ENCODE results near the gene SYNDIG1.

SYNDIG1 gene

DNA sequence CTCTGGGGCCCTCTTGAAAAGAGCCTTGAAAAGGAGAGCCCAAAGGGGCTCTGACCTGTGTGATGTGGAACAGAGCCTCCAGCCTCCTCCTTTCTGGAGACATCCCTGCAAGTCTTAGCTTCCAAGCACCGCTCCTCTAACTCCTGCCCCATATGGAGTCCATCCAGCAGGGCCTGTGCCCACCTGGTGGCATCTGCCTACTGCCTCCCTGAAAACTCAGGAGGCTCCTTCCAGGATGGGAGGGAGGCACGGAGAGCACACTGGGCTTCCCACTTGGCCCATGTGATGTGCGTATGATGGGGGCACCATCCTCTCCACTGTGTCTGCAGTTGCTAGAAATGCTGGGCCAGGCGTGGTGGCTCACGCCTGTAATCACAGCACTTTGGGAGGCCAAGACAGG, 98.1 kb downstream of the SYNDIG1 start:
- DNase-seq (ENCODE audit: low read depth) = no peak

DNA sequence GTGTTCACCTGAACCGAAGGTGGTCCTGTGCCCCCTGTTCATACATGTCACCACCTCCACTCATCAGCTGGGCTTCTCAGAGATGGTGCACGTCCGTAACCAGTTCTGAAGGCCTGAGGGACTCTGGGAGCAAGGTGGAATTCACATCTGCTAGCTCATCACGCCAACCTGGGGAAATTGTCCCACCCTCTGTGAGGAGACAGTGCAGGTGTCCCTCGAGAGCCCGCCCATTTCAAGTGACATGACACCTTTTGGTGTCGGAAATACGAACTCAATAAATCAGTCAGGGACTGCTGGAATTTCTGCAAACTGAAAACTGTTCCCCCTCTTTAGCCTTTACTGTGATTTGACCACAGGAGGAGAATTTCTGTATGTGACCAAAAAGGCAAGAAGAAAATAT, 99.4 kb downstream of the SYNDIG1 start:
- DNase-seq (ENCODE audit: low read depth) = no peak

DNA sequence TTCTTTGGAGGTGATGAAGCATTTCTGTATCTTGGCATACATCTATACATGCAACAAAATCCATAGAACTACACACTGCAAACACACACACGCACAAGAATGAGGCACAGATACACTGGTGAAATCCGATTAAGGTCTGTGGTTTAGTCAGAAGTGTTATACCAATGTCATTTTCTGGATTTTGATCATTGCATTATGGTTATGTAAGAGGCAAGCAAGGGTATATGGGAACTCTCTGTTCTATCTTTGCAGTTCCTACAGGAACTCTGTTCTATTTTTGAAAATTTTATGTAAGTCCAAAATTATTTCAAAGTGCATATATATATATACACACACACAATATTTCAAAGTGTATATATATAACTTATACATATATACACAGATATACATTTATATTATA, 101.7 kb downstream of the SYNDIG1 start:
- DNase-seq (ENCODE audit: low read depth) = no peak

DNA sequence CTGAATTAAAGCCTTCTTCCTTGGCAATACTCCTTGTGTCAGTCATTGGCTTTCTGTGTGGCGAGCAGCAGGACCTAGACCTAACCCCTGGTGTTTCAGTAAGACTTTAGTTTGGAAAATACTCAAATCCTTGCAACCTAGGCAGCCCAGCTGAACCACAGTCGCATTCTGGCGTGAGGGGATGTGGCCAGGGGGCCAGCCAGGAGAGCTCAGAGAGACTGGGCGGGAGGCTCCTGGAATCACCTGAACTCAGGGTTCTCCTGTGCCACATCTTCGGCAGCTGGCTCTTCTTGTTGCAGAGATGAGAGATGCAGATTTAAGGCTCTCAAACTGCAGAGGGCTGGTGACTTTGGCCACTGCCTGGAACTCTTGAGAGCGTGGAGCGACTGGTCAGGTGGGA, 102.7 kb downstream of the SYNDIG1 start:
- DNase-seq (ENCODE audit: low read depth) = no peak

DNA sequence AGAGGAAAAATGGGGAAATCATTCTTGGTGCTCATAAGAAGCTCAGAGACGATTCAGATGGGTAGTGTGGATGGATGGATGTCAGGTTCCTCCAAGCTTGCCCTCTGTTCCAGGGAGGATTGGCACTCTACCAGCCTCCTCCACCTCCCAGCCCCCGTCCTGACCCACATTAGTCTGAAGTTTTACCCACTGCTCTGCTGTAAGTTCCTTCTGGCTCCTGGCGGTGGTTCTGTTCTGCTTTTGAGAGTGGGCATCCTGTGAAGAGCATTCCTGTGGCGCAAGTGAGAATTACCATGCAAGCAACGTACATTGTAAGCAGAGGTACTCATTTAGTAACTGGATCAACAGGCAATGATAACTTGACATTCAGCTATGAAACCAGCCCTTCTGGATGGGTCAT, 103.4 kb downstream of the SYNDIG1 start:
- DNase-seq (ENCODE audit: low read depth) = no peak

DNA sequence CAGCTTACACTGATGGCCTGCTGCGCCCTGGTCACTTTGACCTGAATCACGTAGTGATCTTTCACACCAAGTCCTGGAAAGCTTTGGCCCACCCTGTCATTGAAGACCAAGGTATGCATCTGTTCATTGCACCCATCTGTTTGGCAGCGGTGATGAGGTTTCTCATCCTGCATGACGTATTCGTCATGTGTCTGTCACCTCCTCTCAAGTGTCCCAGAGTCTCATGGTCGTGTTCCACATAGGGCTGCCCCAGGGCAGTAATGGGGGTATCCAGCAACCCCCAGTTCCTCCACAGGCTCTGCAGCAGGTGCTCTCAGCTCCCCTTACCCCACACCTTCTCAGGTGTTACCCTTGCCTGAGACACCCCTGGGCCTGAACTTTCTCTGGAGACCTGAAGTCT, 104.1 kb downstream of the SYNDIG1 start:
- DNase-seq (ENCODE audit: low read depth) = no peak

DNA sequence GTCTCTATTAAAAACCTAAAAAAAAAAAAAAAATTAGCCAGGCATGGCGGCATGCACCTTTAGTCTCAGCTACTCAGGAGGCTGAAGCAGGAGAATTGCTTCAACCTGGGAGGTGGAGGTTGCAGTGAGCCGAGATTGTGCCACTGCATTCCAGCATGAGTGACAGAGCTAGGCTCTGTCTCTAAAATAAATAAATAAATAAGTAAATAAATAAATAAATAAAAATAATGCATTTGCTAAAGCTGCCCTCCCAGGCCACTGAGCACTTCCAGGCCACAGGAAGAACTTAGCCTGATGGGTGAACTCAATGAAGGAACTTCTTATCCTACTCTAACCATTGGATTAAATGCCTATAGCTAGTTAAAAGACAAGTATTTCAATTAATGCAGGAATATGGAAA, 104.9 kb downstream of the SYNDIG1 start:
- no peak for DNase-seq (ENCODE audit: low read depth)

DNA sequence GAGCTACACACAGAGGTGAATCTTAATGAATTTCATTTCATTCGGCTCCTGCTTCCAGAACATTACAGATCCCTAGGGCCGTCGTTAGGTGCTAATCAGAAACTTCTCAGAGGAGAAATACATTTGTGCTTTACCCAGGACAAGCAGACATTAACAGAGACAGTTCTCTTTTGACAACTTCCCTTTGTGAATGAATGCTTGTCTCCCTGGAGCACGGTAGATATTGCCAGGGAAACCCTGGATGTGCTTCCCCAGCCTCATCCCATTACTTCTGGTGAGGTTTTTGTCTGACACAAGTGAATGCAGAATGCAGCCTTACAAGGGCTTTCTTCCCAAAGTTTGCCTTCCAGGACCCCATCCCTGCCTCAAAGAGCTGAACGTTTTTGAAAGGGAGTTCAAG, 105.4 kb downstream of the SYNDIG1 start:
- DNase-seq (ENCODE audit: low read depth) = no peak

DNA sequence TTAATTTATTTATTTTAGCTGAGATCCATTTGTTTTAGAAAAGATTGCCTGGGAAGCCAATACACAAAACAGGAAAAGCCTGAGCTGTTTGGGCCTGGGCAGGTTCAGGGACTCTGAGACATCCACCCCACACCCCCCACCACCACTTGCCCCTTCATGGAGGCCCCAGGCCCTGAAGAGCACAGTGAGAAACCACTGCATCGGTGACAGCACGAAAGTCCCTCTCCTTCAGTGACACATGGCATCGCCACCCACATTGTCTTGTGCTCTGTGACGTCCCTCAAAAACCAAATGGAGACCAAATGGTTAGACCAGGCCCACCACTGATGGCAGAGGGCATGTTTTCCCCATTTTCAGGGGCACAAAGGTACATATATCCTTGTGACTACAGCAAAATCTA, 106.4 kb downstream of the SYNDIG1 start:
- no peak for DNase-seq (ENCODE audit: low read depth)

DNA sequence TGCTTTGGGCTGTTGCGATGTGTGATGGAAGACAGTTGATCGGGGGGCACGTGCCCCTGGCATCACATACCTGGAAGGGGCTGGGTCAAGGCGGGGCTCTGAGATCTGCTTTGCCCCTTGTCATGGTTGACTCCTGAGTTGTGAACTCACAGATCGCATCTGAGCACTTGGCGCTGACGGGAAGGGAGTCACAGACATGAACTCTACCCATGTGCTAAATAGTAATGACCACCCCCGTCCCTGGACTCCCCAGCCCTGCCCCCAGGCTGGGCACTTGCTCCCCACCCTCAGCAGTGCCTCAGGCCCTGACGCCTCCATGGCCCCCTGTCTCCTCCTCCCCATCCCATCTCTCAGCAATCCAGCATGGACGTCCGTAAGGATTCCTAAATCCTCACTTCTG, 107.0 kb downstream of the SYNDIG1 start:
- no peak for DNase-seq (ENCODE audit: low read depth)

DNA sequence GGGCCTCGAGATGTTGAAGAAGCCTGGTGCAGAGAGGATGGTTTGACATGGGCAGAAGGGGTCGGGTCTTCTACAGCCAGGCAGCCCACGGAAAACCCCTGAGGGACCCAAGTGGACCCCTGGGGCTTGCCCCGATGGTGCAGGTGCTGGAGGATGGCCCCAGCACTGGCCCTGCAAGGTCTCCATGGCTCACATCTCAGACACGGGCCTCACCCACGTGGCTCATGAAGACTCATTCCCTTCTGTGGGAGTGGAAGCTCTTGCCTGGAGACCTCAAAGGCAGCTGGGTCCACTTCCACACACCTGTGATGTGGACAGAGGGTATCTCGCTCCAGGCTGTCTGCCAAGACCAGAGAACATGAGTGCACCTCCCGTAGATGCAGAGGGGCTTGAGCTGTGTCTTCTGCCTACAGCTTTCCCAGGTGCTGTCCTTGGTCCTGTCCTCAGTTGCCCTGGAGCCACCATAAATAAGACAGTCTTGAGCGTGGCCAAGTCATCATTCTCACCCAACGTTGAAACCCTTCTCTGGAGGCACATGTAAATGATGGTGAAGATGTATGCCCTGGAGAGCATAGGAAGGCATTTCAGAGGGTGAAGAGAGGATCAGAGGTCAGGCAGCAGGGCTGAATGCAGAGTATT, 108.0 kb downstream of the SYNDIG1 start:
- DNase-seq (ENCODE audit: low read depth) = no peak

DNA sequence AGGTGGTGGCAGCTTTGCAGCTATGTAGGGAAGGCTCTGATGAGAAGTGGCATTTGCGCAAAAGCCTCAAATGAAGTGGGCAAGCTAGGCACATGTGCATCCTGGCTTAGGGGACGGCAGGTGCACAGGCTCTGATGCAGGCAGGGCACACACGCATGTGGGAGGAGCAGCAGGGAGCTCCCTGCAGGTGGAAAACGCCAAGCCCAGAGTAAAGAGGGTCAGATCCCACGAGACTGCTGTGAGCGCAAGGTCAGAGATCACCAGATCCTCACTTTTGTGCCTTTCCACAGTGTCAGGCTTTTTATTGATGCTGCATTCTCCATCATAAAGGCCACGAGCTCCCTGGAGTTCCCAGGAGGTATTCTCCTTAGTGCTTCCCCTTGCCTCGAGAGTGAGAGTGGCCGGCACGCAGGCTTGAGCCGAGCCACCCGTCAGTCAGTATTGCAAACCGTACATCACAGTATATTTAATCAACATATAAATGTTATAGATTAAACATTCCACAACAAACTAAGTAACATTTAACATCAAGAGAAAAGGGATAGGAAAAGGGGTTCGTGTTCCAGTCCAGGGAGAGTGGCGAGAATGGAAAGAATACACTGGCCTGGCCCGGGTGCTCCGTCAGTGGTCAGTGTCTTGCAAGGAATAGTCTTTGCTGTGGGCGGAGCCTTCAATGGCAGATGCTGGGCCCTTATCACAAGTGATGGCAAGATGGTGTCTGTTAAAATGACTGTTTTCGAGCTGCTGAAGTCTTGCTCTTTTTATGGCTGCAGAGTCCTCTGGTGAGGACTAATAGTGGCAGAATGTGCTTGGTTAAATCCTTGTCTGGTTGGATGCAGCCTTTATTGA, 109.4 kb downstream of the SYNDIG1 start:
- no peak for DNase-seq (ENCODE audit: low read depth)

DNA sequence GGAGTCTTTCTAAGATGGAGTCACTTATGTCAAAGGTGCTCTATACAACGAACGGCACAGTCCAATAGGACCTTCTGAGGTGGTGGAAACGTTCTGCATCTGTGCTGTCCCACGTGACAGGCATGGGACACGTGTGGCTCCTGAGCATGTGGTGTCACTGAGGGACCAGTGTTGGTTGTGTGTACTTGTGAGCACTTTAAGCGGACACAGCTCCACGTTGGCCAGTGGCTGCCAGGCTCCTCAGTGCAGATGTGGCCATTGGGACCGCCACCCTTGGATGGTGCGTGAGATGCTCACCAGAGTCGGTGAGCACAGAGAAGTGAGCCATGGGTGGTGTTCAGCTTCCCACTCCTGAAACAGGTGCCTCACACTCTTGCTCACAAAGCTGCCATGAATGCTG, 110.0 kb downstream of the SYNDIG1 start:
- no peak for DNase-seq (ENCODE audit: low read depth)

DNA sequence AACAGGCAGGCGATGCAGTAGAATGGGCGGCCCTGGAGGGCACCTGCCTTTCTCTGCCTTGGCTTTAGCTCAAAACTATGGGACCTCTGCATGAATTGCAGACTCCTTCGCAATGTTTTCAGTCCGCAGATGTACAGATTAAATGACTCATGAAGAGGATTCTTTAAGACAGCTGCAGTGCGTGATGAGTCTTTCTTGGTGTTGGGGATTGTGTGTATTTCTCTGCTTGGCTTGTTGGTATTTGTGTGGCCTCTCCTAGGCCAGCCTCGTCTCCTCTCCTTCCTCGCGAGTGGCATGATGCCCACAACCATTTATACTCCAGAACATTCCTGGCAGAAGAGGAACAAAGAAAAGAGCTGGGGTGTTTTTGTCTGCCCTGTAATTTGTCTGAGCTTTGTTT, 110.6 kb downstream of the SYNDIG1 start:
- no peak for DNase-seq (ENCODE audit: low read depth)

DNA sequence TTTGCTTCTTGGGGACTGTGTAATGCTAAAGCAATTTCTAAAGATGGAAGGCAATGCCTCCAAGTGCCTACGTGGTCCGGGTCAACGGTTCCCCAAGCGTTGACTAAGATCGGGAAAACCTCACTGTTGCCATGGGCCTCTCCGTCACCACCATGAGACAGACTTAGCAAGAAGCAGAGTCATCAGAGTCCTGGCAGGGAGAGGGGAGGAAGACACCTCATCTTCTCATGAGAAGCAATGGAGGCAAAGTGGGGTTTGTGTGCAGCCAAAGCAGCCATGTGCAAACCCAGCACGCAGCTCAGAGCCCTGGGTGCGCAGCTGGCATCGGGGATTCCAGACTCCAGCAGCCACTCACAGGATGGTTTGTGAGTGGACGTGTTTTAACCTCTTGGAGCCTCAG, 111.4 kb downstream of the SYNDIG1 start:
- DNase-seq (ENCODE audit: low read depth) = no peak

DNA sequence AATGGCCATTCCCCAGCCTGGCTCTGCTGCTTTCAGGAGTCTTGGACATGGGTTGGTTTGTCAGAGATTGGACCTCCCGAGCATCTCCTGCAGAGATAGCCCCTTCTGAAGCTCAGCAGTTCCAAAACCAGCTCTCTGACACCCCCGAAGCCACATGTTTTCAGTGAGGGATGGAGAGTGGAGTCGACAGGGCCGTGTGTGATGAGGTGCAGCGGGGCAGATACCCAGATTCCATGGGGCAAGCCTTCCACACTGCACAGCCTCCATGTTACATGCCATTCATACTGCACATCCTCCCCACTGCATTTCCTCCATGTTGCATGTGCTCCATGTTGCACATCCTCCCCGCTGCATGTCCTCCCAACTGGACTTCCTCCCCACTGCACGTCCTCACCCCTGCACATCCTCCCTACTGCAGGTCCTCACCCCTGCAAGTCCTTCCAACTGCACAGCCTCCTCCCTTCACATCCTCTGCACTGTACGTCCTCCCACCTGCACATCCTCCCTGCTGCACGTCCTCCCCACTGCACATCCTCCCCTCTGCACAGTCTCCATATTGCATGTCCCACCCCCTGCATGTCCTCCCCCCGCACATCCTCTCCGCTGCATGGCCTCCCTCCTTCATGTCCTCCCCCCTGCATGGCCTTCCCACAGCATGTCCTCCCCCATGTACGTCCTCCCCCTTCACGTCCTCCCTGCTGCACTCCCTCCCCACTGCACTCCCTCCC, 112.2 kb downstream of the SYNDIG1 start:
- DNase-seq (ENCODE audit: low read depth) = no peak

DNA sequence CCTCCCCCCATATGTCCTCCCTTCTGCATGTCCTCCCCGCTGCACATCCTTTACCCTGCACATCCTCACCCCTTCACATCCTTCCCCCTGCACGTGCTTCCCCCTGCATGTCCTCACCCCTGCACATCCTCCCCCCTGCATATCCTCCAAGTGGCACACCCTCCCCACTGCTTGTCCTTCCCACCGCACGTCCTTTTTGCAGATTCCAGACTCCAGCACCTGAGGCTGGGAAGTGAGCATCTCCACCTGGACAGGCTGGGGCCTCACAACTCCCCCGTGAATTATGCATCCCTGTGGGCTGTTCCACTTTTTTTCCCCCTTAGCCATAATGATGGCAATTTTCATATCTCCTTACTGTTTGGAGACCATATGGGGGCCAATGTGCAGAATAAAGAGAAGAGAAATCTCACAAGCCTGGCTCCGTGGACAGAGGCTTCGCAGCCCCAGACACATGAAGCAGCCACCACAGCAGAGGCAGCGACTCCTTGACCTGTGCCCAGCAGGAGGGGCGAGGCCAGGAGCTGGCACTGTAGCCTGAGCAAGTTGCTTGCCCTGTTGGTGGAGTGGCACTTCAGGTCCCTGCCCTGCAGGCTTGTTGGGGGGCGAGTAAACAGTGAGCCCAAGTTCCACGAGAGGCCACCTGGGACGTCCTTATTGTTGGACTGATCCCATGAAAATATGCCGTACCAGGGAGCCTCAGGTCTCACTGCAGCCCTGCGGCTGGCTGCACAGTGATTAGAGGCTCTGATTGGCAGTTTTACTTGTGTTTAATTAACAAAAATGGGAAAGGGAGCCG, 113.1 kb downstream of the SYNDIG1 start:
- no peak for DNase-seq (ENCODE audit: low read depth)

DNA sequence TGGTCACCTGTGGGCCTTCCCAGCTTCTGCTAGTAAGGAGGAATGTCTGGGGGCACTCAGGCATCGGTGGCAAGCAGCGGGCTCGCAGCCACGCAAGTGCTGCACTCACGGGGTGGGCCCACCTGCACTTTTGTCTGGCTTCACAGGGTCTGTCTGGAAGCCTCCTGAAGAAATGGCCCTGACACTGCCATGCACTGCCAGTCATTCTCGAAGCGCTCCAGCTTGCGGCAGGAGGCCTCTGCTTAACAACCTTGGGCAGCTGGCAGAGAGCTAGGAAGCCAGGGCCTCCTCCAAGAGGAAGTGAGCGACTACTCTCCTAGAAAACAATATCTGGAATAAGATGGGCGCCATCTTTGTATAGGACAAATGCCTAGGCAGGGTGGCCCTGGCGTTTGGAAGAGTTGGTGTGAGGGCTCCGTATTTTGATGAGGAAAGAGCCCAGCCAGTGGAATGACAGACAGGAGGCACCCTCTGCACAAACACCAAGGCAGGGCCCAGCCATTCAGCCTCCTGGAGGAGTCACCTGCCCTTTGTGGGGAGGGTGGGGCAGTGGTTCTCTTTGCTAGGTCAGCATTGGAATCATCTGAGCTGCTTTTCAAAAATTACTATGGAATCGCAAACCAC, 113.9 kb downstream of the SYNDIG1 start:
- DNase-seq (ENCODE audit: low read depth) = no peak

DNA sequence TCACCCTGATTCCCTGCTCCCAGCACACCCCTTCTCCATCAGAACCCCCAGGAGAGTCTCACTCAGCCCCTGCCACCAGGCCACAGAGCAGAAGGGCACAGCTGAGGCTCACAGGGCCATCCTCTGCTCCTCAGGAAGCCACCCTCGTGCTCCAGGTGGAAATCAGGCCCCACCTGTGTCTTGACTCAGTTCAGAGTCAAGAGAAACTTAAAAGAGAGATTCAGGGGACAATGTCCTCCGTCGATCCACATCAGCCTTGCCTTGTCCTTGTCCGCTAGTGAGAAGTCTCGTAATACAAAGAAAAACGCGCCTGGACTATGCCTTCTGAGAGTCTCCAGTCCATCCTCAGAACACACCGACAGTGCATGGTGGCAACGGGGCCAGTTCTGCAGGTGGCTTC, 114.6 kb downstream of the SYNDIG1 start:
- DNase-seq (ENCODE audit: low read depth) = no peak

DNA sequence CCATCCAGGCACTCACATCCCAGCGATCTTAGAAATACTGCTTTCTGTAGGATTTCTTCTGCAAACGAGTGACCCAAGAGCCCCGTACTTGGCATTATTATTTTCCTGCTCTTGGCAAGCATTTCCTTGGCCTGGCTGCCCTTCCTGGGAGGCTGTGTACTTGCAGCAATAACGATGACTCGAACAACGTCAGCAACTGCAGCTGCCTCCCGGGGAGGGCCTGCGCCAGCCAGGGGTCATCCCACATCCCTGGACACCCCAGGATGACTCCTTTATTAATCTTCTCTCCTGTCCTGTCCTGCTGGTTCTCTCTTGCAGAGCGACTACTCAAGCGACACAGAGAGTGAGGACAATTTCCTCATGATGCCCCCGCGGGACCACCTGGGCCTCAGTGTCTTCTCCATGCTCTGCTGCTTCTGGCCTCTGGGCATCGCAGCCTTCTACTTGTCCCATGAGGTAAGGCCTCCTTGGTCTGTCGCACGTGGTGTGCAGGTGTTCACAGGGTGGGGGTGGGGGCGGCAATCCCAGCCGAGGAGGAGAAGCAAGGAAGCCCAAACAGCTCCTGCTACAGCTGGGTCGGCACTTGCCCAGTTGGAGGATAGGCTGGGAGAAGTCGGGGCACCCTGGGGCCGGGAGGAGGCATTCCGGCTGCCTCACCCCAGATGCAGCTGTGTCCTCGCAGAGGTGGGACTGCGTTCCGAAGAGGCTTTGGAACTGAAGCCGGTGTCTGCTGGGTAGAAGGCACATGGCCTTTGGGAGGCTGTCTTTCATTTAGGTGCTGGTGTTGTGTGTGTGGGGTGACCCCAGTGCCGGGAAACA, 115.3 kb downstream of the SYNDIG1 start:
- no peak for DNase-seq (ENCODE audit: low read depth)

All from activated T-helper 1 cell treated with Interleukin-2 at 50 U/mL for 16 hours (primary cell).